ENCODE results near the gene CTR9. TPM values are rescaled to one million over a fixed set of nuclear protein-coding genes. Genes with fewer than 3 reads are reported as not detected.
A peak's percentile ranks its signal among the peaks of the same experiment; 100 is the strongest.

The CTR9 gene
- total RNA-seq, 3 donors from 2014 or later (not counting 1 experiment from before 2014, with no cell fraction given) = 30.6 to 47.3 (median 38.0) TPM

DNA sequence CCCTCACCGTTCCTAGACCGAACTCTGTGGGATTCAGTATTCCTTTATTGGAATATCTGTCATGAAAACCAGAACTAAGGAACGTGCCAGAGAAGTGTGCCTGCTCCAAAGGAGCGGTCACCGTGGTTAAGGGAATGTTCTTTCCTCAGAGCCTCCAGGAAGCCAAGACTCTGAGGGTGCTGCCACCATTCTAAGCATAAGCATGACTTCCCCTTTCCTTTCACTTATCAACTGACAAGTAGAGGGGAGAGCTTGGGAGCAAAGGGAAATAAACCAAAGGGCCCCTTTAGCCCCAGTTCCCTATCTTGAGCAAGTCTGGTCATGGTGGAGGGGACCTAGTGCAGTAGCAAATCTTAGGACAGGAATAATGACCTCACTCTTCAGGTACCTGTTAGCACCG lies 26.8 kb downstream of the CTR9 start:
- no peaks in the 10 kb centered on the region for H3K4me1 ChIP-seq (ENCODE audit: control insufficient read depth, insufficient read depth, low read length)
- H3K4me3 ChIP-seq (ENCODE audit: low read length) = no peak overlapping the region
- ATAC-seq (no peak), DNase-seq (no peak)
- no peaks in the 10 kb centered on the region for H3K4me1 Mint-ChIP-seq
- no peak overlapping the region for H3K4me3 Mint-ChIP-seq
- no peaks in the 10 kb centered on the region for H3K9me3 ChIP-seq (ENCODE audit: control insufficient read depth, insufficient read depth, low read length)
- H3K36me3 Mint-ChIP-seq = peaks cover 19% of the 10 kb centered on the region
- intact Hi-C loops (cut with micrococcal nuclease) = no loop called here
- no peaks in the 10 kb centered on the region for H3K27me3 Mint-ChIP-seq (ENCODE audit: low read depth in 2 of 2)
- WGBS (ENCODE audit: insufficient coverage) = 67% methylated on average over 6 of the region's 6 CpGs
- TF ChIP-seq, protein P1, sequence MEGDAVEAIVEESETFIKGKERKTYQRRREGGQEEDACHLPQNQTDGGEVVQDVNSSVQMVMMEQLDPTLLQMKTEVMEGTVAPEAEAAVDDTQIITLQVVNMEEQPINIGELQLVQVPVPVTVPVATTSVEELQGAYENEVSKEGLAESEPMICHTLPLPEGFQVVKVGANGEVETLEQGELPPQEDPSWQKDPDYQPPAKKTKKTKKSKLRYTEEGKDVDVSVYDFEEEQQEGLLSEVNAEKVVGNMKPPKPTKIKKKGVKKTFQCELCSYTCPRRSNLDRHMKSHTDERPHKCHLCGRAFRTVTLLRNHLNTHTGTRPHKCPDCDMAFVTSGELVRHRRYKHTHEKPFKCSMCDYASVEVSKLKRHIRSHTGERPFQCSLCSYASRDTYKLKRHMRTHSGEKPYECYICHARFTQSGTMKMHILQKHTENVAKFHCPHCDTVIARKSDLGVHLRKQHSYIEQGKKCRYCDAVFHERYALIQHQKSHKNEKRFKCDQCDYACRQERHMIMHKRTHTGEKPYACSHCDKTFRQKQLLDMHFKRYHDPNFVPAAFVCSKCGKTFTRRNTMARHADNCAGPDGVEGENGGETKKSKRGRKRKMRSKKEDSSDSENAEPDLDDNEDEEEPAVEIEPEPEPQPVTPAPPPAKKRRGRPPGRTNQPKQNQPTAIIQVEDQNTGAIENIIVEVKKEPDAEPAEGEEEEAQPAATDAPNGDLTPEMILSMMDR (IDR thresholded peaks at IDR 0.05) = no peak
- H3K27me3 ChIP-seq (ENCODE audit: control insufficient read depth, insufficient read depth, low read length) = no peaks in the 10 kb centered on the region
- H3K36me3 ChIP-seq (ENCODE audit: control insufficient read depth, insufficient read depth, low read length) = peaks cover 74% of the 10 kb centered on the region
- no peak overlapping the region for H3K27ac ChIP-seq (ENCODE audit: low read length)
- no peaks in the 10 kb centered on the region for H3K9me3 Mint-ChIP-seq
- H3K27ac Mint-ChIP-seq = peak overlapping the region in 1 of 2 donors; percentile 18

- H3K36me3 Mint-ChIP-seq = peaks cover 19% of the 10 kb centered on the region
- no peak overlapping the region for H3K27ac ChIP-seq (ENCODE audit: low read length)
- TF ChIP-seq, protein P1 (IDR thresholded peaks at IDR 0.05) = no peak
- H3K9me3 ChIP-seq (ENCODE audit: control insufficient read depth, insufficient read depth, low read length) = no peaks in the 10 kb centered on the region
- H3K27ac Mint-ChIP-seq = peak overlapping the region in 1 of 2 donors; percentile 18
- H3K4me3 ChIP-seq (ENCODE audit: low read length) = no peak overlapping the region
- ATAC-seq (no peak), DNase-seq (no peak)
- no peaks in the 10 kb centered on the region for H3K9me3 Mint-ChIP-seq
- intact Hi-C loops (cut with micrococcal nuclease) = no loop called here
- H3K4me3 Mint-ChIP-seq = no peak overlapping the region
- peaks cover 68% of the 10 kb centered on the region for H3K36me3 ChIP-seq (ENCODE audit: control insufficient read depth, insufficient read depth, low read length)
- no peaks in the 10 kb centered on the region for H3K27me3 Mint-ChIP-seq (ENCODE audit: low read depth in 2 of 2)
- no peaks in the 10 kb centered on the region for H3K27me3 ChIP-seq (ENCODE audit: control insufficient read depth, insufficient read depth, low read length)
- WGBS (ENCODE audit: insufficient coverage) = 89% methylated on average over 13 of the region's 13 CpGs
- H3K4me1 Mint-ChIP-seq = no peaks in the 10 kb centered on the region
- H3K4me1 ChIP-seq (ENCODE audit: control insufficient read depth, insufficient read depth, low read length) = no peaks in the 10 kb centered on the region
Measured at GRCh38 chr11:10778217-10778970, 27.3 kb downstream of the CTR9 start.

DNA sequence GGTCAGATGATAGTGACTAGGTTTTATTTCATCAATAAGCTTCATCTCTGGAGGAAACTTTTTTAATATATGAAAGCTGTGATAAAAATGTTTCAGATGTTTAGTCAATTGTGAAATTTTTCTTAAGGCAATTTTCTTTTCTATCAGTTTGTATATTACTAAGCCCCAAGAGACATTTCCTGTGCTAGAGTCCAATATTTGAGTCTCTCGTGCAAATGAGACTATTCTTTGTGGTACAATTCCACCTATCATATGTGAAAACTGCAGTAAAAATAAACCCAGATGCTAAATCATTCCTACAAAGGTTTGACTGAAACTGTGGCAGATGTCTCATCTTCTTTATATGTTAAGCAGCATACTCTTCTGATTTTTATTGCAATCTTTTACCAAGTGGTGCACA lies 28.0 kb downstream of the CTR9 start:
- ATAC-seq (no peak), DNase-seq (no peak)
- Mint-ChIP-seq H3K27me3 (ENCODE audit: low read depth in 2 of 2) (no peaks in the 10 kb centered on the region), H3K27ac (no peak overlapping the region), H3K4me1 (no peaks in the 10 kb centered on the region), H3K4me3 (no peak overlapping the region), H3K36me3 (peaks cover 19% of the 10 kb centered on the region), H3K9me3 (no peaks in the 10 kb centered on the region)
- H3K27me3 ChIP-seq (ENCODE audit: control insufficient read depth, insufficient read depth, low read length) = no peaks in the 10 kb centered on the region
- no peak overlapping the region for H3K4me3 ChIP-seq (ENCODE audit: low read length)
- intact Hi-C loops (cut with micrococcal nuclease) = no loop called here
- H3K4me1 ChIP-seq (ENCODE audit: control insufficient read depth, insufficient read depth, low read length) = no peaks in the 10 kb centered on the region
- H3K27ac ChIP-seq (ENCODE audit: low read length) = no peak overlapping the region
- TF ChIP-seq, protein P1 (IDR thresholded peaks at IDR 0.05) = no peak
- H3K9me3 ChIP-seq (ENCODE audit: control insufficient read depth, insufficient read depth, low read length) = no peaks in the 10 kb centered on the region
- H3K36me3 ChIP-seq (ENCODE audit: control insufficient read depth, insufficient read depth, low read length) = peaks cover 61% of the 10 kb centered on the region
- 82% methylated on average over 1 of the region's 1 CpG for WGBS (ENCODE audit: insufficient coverage)

DNA sequence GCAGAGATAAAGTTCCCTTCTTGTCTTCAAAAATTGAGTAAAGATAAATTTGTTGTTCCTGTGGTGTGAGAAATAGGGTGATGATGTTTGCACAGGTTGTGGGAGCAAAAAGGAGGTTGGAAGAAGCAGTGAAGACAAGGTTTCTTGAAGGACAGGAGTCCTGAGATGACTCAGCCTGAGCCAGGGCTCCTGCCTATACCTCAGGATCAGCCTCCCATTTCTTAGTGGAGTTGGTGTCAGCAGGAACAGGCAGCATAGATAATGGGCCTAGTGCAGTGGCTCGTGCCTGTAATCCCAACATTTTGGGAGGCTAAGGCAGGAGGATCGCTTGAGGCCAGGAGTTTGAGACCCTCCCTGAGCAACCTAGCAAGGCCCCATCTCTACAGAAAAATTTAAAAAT lies 29.0 kb downstream of the CTR9 start:
- ATAC-seq = no peak
- no peak for DNase-seq
- no peak overlapping the region for H3K27ac ChIP-seq (ENCODE audit: low read length)
- H3K27me3 Mint-ChIP-seq (ENCODE audit: low read depth in 2 of 2) = no peaks in the 10 kb centered on the region
- peaks cover 52% of the 10 kb centered on the region for H3K36me3 ChIP-seq (ENCODE audit: control insufficient read depth, insufficient read depth, low read length)
- H3K36me3 Mint-ChIP-seq = peaks cover 12% of the 10 kb centered on the region
- WGBS (ENCODE audit: insufficient coverage) = 97% methylated on average over 2 of the region's 2 CpGs
- H3K4me3 Mint-ChIP-seq = no peak overlapping the region
- H3K4me1 ChIP-seq (ENCODE audit: control insufficient read depth, insufficient read depth, low read length) = no peaks in the 10 kb centered on the region
- TF ChIP-seq, protein P1 (IDR thresholded peaks at IDR 0.05) = no peak
- H3K4me3 ChIP-seq (ENCODE audit: low read length) = no peak overlapping the region
- peak overlapping the region in 1 of 2 donors; percentile 51 for H3K27ac Mint-ChIP-seq
- no peaks in the 10 kb centered on the region for H3K9me3 Mint-ChIP-seq
- H3K4me1 Mint-ChIP-seq = no peaks in the 10 kb centered on the region
- intact Hi-C loops (cut with micrococcal nuclease) = no loop called here
- no peaks in the 10 kb centered on the region for H3K9me3 ChIP-seq (ENCODE audit: control insufficient read depth, insufficient read depth, low read length)
- H3K27me3 ChIP-seq (ENCODE audit: control insufficient read depth, insufficient read depth, low read length) = no peaks in the 10 kb centered on the region
